Islet precursor cell (in vitro differentiated cells): ENCODE results near the gene ANKRD34C.
"Not testable (repeated sequence)": the region's sequence is repeated elsewhere in the genome, so short reads cannot be mapped to it uniquely, and the experiment has no call there.

ENCODE experiments used
- DNase-seq: peaks from one replicate; pipeline ENCODE4 v3.0.0-alpha.2; 2018

Gene ANKRD34C

GRCh38 chr15:79311901-79312553 is 29.5 kb downstream of the ANKRD34C start:
- no peak for DNase-seq

- DNase-seq, result no peak
Measured at GRCh38 chr15:79314186-79314585, 31.7 kb downstream of the ANKRD34C start.

- DNase-seq, result no peak
Measured at GRCh38 chr15:79314811-79315210, 32.3 kb downstream of the ANKRD34C start.

GRCh38 chr15:79315623-79316328 is 33.3 kb downstream of the ANKRD34C start:
- no peak for DNase-seq

GRCh38 chr15:79316864-79317263 is 34.3 kb downstream of the ANKRD34C start:
- no peak for DNase-seq

- DNase-seq, result not testable (repeated sequence)
Measured at GRCh38 chr15:79319973-79320372, 37.5 kb downstream of the ANKRD34C start.

GRCh38 chr15:79321876-79322275 is 39.4 kb downstream of the ANKRD34C start:
- DNase-seq, result no peak

GRCh38 chr15:79322306-79322705 is 39.8 kb downstream of the ANKRD34C start:
- no peak for DNase-seq

GRCh38 chr15:79322945-79323344 is 40.4 kb downstream of the ANKRD34C start:
- DNase-seq, result no peak

- peak; percentile 82 for DNase-seq
Measured at GRCh38 chr15:79329171-79329611, 46.7 kb downstream of the ANKRD34C start.
